Mammary microvascular endothelial cell (primary cell): ENCODE data around the gene OR8K1. TPM values are rescaled to one million over a fixed set of nuclear protein-coding genes. Genes with fewer than 3 reads are reported as not detected.

Experiments
- total RNA-seq: library from RNA; depleted of rRNA; stranded (reverse); fragments of >200 nt; gene quantifications from 2 replicates; pipeline ENCODE4 v1.2.3, GENCODE V29; 2015

Gene OR8K1
- total RNA-seq, result not detected in 2 replicates

DNA sequence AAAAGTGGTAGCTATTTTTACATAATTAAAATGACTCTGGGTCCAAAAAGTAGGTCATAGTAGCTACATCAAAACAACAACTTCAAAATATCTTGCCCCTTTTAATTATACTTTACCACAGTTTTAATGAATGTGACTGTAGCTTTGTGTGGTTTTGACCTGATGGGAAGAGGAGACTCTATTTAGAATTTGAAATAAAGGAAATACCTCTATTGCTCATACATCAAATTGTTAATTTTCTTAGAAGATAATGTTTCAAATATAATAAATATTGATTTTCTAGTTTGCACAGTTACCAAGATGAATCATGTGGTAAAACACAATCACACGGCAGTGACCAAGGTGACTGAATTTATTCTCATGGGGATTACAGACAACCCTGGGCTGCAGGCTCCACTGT lies at the start of gene OR8K1:
TSS of gene OR8K1 (plus strand) at position 301 of the 400 bp plus-strand sequence. CDS start at position 301, 0 bp downstream.

DNA sequence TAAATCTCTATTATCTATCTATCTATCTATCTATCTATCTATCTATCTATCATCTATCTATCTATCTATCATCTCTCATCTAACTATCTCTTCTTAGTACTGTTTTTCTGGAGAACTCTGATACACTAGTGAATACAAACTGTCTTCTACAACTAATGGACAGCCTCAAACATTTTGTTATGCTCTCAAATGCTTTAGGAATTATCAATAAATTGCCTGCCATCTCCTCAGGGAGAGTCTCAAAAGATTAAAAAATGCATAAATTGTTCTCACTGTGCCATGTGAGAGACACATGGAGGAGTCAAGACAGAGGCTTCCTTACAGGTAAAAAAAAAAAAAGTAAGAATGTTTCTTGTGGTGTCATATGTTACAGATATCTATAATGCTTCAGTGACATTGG lies 31.0 kb upstream of the OR8K1 start, which contains the start of gene OR8K3:
TSS of gene OR8K3 (plus strand) at position 301 of the 400 bp plus-strand sequence. CDS start 3,163 bp downstream, outside the sequence.

DNA sequence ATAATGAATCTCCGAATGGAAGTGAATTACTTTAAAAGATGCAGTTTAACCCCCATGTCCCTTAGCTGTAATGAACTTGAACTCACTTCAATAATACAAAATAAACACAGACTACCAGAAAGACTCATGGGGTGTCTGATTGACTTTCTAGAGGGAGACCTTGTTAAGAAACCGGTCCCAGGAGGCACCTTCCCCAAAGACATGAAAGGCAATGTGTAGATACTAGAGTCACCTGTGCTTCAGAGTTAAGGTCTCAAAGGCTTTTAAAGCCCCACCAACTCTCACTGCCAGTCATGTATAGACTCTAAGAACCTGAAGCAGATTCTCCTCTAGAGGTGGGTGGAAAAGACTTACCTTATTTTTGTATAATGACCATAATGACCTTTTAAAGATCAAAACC lies 8.2 kb downstream of the OR8K1 start, which contains the start of gene OR8J1:
TSS of gene OR8J1 (plus strand) at position 301 of the 400 bp plus-strand sequence. CDS start 5,956 bp downstream, outside the sequence.

DNA sequence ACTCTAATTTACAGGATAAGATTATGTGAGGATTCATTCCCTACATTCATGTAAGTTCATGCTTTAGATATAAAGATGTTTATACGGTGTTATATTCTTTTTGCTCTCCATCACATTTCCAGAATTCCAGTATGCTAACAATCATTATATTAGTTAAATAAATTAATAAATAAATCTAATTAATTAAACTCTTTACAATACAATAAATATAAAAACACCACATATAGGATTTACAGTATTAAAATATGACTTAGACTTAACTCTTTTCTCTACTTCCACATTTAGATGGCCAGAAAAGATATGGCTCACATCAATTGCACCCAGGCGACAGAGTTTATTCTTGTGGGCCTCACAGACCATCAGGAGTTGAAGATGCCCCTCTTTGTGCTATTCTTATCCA lies 29.5 kb downstream of the OR8K1 start, which contains the start of gene OR8U1:
TSS of gene OR8U1 (plus strand) at position 301 of the 400 bp plus-strand sequence. CDS start at position 301, 0 bp downstream.

Other genes starting within 250 kb of the OR8K1 start
- not detected in 2 replicates for gene OR8H2, start 242.4 kb upstream of the OR8K1 start, total RNA-seq
- not detected in 2 replicates for gene OR8H3, start 223.7 kb upstream of the OR8K1 start, total RNA-seq
- gene OR8J3, start 205.8 kb upstream of the OR8K1 start, total RNA-seq, result not detected in 2 replicates
- not detected in 2 replicates for gene OR8K5, start 185.7 kb upstream of the OR8K1 start, total RNA-seq
- not detected in 2 replicates for gene OR5J2, start 169.4 kb upstream of the OR8K1 start, total RNA-seq
- not detected in 2 replicates for gene OR5T2, start 111.8 kb upstream of the OR8K1 start, total RNA-seq
- not detected in 2 replicates for gene OR5T3, start 93.8 kb upstream of the OR8K1 start, total RNA-seq
- not detected in 2 replicates for gene OR5T1, start 71.9 kb upstream of the OR8K1 start, total RNA-seq
- gene OR8H1, start 53.8 kb upstream of the OR8K1 start, total RNA-seq, result not detected in 2 replicates
- gene OR8K3, start 30.9 kb upstream of the OR8K1 start, total RNA-seq, result not detected in 2 replicates
- gene OR8J1, start 8.3 kb downstream of the OR8K1 start, total RNA-seq, result not detected in 2 replicates
- gene OR8U1, start 29.6 kb downstream of the OR8K1 start, total RNA-seq, result not detected in 2 replicates
- gene OR5AL1, start 66.7 kb downstream of the OR8K1 start, total RNA-seq, result not detected in 2 replicates
- not detected in 2 replicates for gene OR5M3, start 127.3 kb downstream of the OR8K1 start, total RNA-seq
- gene OR5M8, start 145.3 kb downstream of the OR8K1 start, total RNA-seq, result not detected in 2 replicates
- not detected in 2 replicates for gene OR5M11, start 197.2 kb downstream of the OR8K1 start, total RNA-seq
- gene OR5M10, start 231.7 kb downstream of the OR8K1 start, total RNA-seq, result not detected in 2 replicates